Left ventricle myocardium inferior (tissue), 1 donor: Measurements from ENCODE around the gene ARIH1. TPM values are rescaled to one million over a fixed set of nuclear protein-coding genes. Genes with fewer than 3 reads are reported as not detected.

Source experiments
- DNase-seq: peaks from one replicate; pipeline ENCODE4 v3.0.0-alpha.2; 2020
- H3K27ac ChIP-seq: fragments of 200-600 bp; replicated peaks from 2 replicates; pipeline ENCODE4 v1.8.0; 2021
- H3K27me3 ChIP-seq: fragments of 200-600 bp; 2 replicates; pipeline ENCODE4 v1.8.0; 2021; ENCODE audit warnings: low read depth
- H3K36me3 ChIP-seq: fragments of 200-600 bp; 2 replicates; pipeline ENCODE4 v1.8.0; 2021
- H3K4me1 ChIP-seq: fragments of 200-600 bp; 2 replicates; pipeline ENCODE4 v1.8.0; 2021
- H3K4me3 ChIP-seq: fragments of 200-600 bp; 2 replicates; pipeline ENCODE4 v1.8.0; 2021; ENCODE audit warnings: mild to moderate bottlenecking, moderate library complexity
- H3K9me3 ChIP-seq: fragments of 200-600 bp; replicated peaks from 2 replicates; pipeline ENCODE4 v1.8.0; 2021
- intact Hi-C: fragments of 100-400 bp; cut with micrococcal nuclease; formaldehyde crosslinking; loops from one replicate; pipeline ENCODE4 v1.11.0; 2022
- total RNA-seq: library from RNA; stranded (reverse); fragmentation: NEBNext Ultra II Directional; extraction: Animal tissue kit (Norgen Biotek cat#: 25700); gene quantifications from one replicate; pipeline ENCODE4 v1.2.1, GENCODE V29; 2021
- TF ChIP-seq, protein P1 (sequence below): fragments of 200-600 bp; IDR thresholded peaks from 2 replicates; pipeline ENCODE4 v1.8.0; 2021; ENCODE audit warnings: antibody characterized with exemption, mild to moderate bottlenecking, borderline replicate concordance
- donor health status: DM: no; HTN: yes; CAD: no; lungs with severe emphysema.

The ARIH1 gene
- total RNA-seq, 1 donor from 2014 or later, result 179 TPM

DNA sequence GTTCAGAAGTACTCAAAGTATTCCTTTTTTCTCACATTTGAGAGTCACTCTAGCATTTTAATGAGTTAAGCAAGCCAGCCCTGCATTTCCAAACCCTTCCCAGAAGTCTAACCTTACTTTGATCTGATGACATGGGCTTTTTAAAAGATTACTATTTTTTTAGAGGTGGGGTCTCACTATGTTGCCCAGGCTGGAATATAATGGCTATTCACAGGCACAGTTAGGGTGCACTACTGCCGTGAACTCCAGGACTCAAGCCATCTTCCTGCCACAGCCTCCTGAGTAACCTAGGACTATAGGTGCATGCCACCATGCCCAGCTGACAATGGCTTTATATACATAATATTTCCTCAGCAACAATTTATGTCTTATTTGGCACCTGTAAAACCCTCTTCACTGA is 116.3 kb downstream of the ARIH1 start:
- TF ChIP-seq, protein P1, sequence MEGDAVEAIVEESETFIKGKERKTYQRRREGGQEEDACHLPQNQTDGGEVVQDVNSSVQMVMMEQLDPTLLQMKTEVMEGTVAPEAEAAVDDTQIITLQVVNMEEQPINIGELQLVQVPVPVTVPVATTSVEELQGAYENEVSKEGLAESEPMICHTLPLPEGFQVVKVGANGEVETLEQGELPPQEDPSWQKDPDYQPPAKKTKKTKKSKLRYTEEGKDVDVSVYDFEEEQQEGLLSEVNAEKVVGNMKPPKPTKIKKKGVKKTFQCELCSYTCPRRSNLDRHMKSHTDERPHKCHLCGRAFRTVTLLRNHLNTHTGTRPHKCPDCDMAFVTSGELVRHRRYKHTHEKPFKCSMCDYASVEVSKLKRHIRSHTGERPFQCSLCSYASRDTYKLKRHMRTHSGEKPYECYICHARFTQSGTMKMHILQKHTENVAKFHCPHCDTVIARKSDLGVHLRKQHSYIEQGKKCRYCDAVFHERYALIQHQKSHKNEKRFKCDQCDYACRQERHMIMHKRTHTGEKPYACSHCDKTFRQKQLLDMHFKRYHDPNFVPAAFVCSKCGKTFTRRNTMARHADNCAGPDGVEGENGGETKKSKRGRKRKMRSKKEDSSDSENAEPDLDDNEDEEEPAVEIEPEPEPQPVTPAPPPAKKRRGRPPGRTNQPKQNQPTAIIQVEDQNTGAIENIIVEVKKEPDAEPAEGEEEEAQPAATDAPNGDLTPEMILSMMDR, result no peak
- Histone ChIP-seq H3K4me1 (peaks cover under 1% of the 10 kb centered on the region), H3K27me3 (no peaks in the 10 kb centered on the region), H3K9me3 (no peaks in the 10 kb centered on the region), H3K36me3 (peaks cover 7% of the 10 kb centered on the region), H3K4me3 (no peak overlapping the region), H3K27ac (no peak overlapping the region)
- DNase-seq, result no peak
- intact Hi-C loops, result no loop called here

DNA sequence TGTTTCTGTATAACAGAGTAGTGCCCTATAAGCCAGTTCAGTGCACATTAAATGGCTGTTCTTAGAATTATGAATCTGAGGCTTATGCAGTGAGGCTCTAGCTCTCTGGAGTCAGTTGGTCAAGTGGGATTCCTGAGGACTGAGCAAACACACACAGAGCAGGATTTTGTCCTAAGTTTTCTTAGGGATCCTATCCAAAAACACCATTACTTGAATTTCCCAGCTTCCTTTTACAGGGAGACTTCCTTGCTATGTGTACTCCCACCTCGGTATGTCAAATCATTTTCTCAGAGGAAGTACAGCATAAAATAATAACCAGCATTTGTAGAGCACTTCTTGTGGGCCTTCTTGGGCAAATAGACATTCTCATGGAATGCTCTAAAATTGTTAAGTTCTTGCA is 117.2 kb downstream of the ARIH1 start:
- no peaks in the 10 kb centered on the region for H3K27me3 ChIP-seq
- TF ChIP-seq, protein P1, result no peak
- no peak for DNase-seq
- H3K27ac ChIP-seq, result no peak overlapping the region
- no peaks in the 10 kb centered on the region for H3K4me1 ChIP-seq
- peaks cover 4% of the 10 kb centered on the region for H3K36me3 ChIP-seq
- no peaks in the 10 kb centered on the region for H3K9me3 ChIP-seq
- no peak overlapping the region for H3K4me3 ChIP-seq
- intact Hi-C loops, result no loop called here

DNA sequence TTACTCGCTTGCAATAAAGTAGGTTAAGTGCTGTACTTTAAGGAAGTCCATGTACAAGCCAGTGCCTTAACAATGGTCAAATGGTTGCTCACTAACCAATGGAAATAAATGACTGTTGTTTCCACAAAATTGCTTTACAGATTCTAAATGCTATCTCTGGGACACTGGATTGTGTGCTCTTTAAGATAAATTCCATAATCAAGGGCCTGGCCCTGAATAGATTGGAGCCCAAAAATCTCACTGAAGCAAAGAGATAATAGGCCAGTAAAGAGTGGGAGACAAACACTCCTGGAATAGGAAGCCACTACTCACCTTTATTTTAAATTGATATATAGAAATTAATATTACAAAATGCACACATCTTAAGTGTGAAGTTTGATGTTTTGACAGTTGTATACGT is 118.0 kb downstream of the ARIH1 start:
- TF ChIP-seq, protein P1, result no peak
- DNase-seq, result no peak
- no peaks in the 10 kb centered on the region for H3K4me1 ChIP-seq
- H3K9me3 ChIP-seq, result no peaks in the 10 kb centered on the region
- no peak overlapping the region for H3K4me3 ChIP-seq
- no peaks in the 10 kb centered on the region for H3K36me3 ChIP-seq
- no peak overlapping the region for H3K27ac ChIP-seq
- no peaks in the 10 kb centered on the region for H3K27me3 ChIP-seq
- intact Hi-C loops, result no loop called here

DNA sequence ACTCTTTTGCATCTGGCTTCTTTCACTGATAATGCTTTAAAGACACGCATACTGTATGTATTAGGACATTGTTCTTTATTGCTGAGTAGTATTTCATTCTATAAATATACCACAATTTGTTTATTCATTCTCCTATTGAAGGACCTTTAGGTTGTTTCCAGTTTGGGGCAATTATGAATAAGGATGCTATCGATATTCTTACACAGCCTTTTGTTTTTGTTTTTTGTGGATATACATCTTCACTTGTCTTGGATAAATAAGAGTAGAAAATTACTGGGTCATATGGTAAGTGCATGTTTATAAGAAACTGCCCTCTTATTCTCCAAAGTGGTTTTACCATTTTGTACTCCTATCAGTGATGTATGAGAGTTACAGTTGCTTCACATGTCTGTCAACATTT is 118.5 kb downstream of the ARIH1 start:
- Histone ChIP-seq H3K27me3 (no peaks in the 10 kb centered on the region), H3K4me3 (no peak overlapping the region), H3K4me1 (no peaks in the 10 kb centered on the region), H3K9me3 (no peaks in the 10 kb centered on the region), H3K36me3 (no peaks in the 10 kb centered on the region), H3K27ac (no peak overlapping the region)
- TF ChIP-seq, protein P1, result no peak
- intact Hi-C loops, result no loop called here
- no peak for DNase-seq

DNA sequence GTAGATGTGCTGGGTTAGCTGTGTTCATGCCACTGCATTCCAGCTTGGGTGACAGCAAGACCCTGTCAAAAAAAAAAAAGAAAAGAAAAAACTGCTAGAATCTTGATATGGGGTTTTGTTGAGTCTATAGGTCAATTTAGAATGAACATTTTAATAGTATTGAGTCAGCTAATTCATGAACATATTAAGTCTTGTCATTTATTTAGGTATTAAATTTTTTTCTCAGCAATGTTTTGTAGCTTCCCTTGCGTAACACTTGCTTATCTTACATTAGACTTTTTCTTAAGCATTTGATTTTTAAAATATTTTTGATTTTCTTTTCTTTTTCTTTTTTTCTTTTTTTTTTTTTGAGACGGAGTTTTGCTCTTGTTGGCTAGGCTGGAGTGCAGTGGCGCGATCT is 119.7 kb downstream of the ARIH1 start:
- DNase-seq, result no peak
- Histone ChIP-seq H3K27ac (no peak overlapping the region), H3K9me3 (no peaks in the 10 kb centered on the region), H3K4me1 (no peaks in the 10 kb centered on the region), H3K36me3 (no peaks in the 10 kb centered on the region), H3K4me3 (no peak overlapping the region), H3K27me3 (no peaks in the 10 kb centered on the region)
- TF ChIP-seq, protein P1, result no peak
- intact Hi-C loops, result no loop called here
